ENCODE results near the gene TNNI3K. TPM values are rescaled to one million over a fixed set of nuclear protein-coding genes. Genes with fewer than 3 reads are reported as not detected.
"Not testable (repeated sequence)": the region's sequence is repeated elsewhere in the genome, so short reads cannot be mapped to it uniquely, and the experiment has no call there.

The TNNI3K gene
- polyA plus RNA-seq (ENCODE audit: insufficient read length in 4 of 4), result 1 to 10 TPM; 1.1 to 1.8 (median 1.5) TPM

- no peak for DNase-seq (ENCODE audit: low read depth in 4 of 4, low spot score in 3 of 4)
These were observed at the start of gene TNNI3K for GRCh38 chr1:74235153-74235552. TSS of gene TNNI3K (plus strand) at chr1:74235387. CDS start at chr1:74235452, 65 bp downstream.

GRCh38 chr1:74193908-74194307 lies 41.3 kb upstream of the TNNI3K start:
- no peak for DNase-seq (ENCODE audit: low read depth in 4 of 4, low spot score in 3 of 4)

GRCh38 chr1:74195339-74195738 lies 39.8 kb upstream of the TNNI3K start:
- no peak for DNase-seq (ENCODE audit: low read depth in 4 of 4, low spot score in 3 of 4)

GRCh38 chr1:74197255-74197654 lies 37.9 kb upstream of the TNNI3K start:
- DNase-seq (ENCODE audit: low read depth in 4 of 4, low spot score in 3 of 4), result no peak

GRCh38 chr1:74197657-74198552 lies 37.3 kb upstream of the TNNI3K start, which contains the start of the genes FPGT and LRRIQ3:
TSS of gene FPGT (plus strand) at chr1:74198242. CDS start at chr1:74198279, 37 bp downstream.
TSS of gene LRRIQ3 (minus strand) at chr1:74198176. CDS start at chr1:74183684, 14,492 bp downstream.
- DNase-seq (ENCODE audit: low read depth in 4 of 4, low spot score in 3 of 4), result peak; percentile 89 to 92 (median 90)

- no peak for DNase-seq (ENCODE audit: low read depth in 4 of 4, low spot score in 3 of 4)
These were observed 35.7 kb upstream of the TNNI3K start for GRCh38 chr1:74199504-74199903.

- DNase-seq (ENCODE audit: low read depth in 4 of 4, low spot score in 3 of 4), result no peak
These were observed 29.9 kb upstream of the TNNI3K start for GRCh38 chr1:74205266-74205665.

GRCh38 chr1:74215229-74215628 lies 20.0 kb upstream of the TNNI3K start:
- no peak for DNase-seq (ENCODE audit: low read depth in 4 of 4, low spot score in 3 of 4)

- DNase-seq (ENCODE audit: low read depth in 4 of 4, low spot score in 3 of 4), result no peak
These were observed 12.5 kb upstream of the TNNI3K start for GRCh38 chr1:74222701-74223100.

GRCh38 chr1:74223453-74223852 lies 11.7 kb upstream of the TNNI3K start:
- DNase-seq (ENCODE audit: low read depth in 4 of 4, low spot score in 3 of 4), result no peak

GRCh38 chr1:74236440-74236839 lies 1.3 kb downstream of the TNNI3K start:
- DNase-seq (ENCODE audit: low read depth in 4 of 4, low spot score in 3 of 4), result no peak

- DNase-seq (ENCODE audit: low read depth in 4 of 4, low spot score in 3 of 4), result no peak
These were observed 1.8 kb downstream of the TNNI3K start for GRCh38 chr1:74237035-74237434.

- no peak for DNase-seq (ENCODE audit: low read depth in 4 of 4, low spot score in 3 of 4)
These were observed 2.6 kb downstream of the TNNI3K start for GRCh38 chr1:74237787-74238186.

- no peak for DNase-seq (ENCODE audit: low read depth in 4 of 4, low spot score in 3 of 4)
These were observed 10.1 kb downstream of the TNNI3K start for GRCh38 chr1:74245168-74245772.

- no peak for DNase-seq (ENCODE audit: low read depth in 4 of 4, low spot score in 3 of 4)
These were observed 11.1 kb downstream of the TNNI3K start for GRCh38 chr1:74246315-74246714.

- no peak for DNase-seq (ENCODE audit: low read depth in 4 of 4, low spot score in 3 of 4)
These were observed 12.8 kb downstream of the TNNI3K start for GRCh38 chr1:74247881-74248528.

GRCh38 chr1:74253243-74253824 lies 18.1 kb downstream of the TNNI3K start:
- DNase-seq (ENCODE audit: low read depth in 4 of 4, low spot score in 3 of 4), result not testable (repeated sequence)

GRCh38 chr1:74266001-74266400 lies 30.8 kb downstream of the TNNI3K start:
- DNase-seq (ENCODE audit: low read depth in 4 of 4, low spot score in 3 of 4), result no peak

GRCh38 chr1:74271503-74271902 lies 36.3 kb downstream of the TNNI3K start:
- DNase-seq (ENCODE audit: low read depth in 4 of 4, low spot score in 3 of 4), result no peak

GRCh38 chr1:74280642-74281396 lies 45.6 kb downstream of the TNNI3K start:
- DNase-seq (ENCODE audit: low read depth in 4 of 4, low spot score in 3 of 4), result no peak
